ENCODE results near the gene PTPN11. TPM values are rescaled to one million over a fixed set of nuclear protein-coding genes. Genes with fewer than 3 reads are reported as not detected.

Gene PTPN11
- total and polyA plus RNA-seq, 10 of the 15 experiments (the other 5 are each of a cell fraction or from before 2014, with no cell fraction given), result 14.6 to 85.2 (median 58.6) TPM

DNA sequence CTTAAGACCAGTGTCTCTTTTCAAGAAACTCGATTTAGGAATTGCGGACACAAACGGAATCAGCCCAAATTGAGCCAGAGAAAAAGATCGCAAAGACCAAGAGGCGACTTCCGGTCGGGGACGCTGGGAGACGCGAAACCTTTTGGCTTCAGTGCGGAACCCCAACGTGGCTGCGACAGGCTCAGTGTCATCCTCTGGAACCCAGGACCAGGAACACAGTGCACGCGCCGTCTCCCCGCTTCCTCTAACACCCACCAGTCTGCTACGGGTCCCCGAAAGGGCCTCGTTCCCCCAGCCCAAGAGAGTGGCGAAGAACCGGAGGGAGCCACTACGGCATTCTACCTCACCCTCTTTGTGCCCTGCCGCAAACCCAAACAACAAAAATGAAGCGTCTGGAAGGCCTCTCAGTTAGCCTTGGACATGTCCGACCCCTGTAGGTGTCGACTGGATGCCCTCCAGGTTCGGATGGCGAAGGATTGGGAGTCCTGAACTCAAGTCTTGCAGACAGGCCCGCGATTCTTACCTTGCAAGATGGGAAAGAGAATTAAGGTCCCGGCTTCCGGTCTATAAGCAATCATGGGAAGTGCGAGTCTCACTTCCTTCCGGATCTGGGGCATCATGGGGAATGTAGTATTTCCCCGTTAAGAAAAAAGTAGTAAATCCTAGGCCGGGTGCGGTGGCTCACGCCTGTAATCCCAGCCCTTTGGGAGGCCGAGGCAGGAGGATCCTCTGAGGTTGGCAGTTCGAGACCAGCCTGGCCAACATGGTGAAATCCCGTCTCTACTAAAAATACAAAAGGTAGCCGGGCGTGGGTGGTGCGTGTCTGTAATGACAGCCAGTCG is 9.5 kb upstream of the PTPN11 start, which contains the start of gene RPL6 (continued):
- TF ChIP-seq ATF3 (IDR thresholded peaks at IDR 0.05; ENCODE audit: borderline replicate concordance, extremely low read depth, low read depth, low read length), result no peak
- TF ChIP-seq IKZF2 (IDR thresholded peaks at IDR 0.05), result peak; percentile 67; a peak in 3 of 4 replicates
- peak; percentile 61 for TF ChIP-seq E4F1 (IDR thresholded peaks at IDR 0.05; ENCODE audit: borderline replicate concordance, partially characterized antibody)
- 0 out of 2 replicates have a peak, but pooled peaks have one; percentile 53 for TF ChIP-seq CREM (IDR thresholded peaks at IDR 0.05; ENCODE audit: low read depth)
- peak; percentile 91; the same call in 1 of the 2 replicates for TF ChIP-seq KAT2A (conservative IDR thresholded peaks at IDR 0.05; ENCODE audit: control insufficient read depth, low read depth, low read length)

- CTCF ChIA-PET, result interaction anchor here (0.6 to 2.3 kb wide), 5 partner anchors 23 to 482 kb away, joined by 3 to 31 read pairs (median 8); no protein-coding TSS in a partner anchor
- WGBS (ENCODE audit: insufficient coverage, insufficient replicate concordance, low lambda C conversion rate, missing lambda C conversion rate), result 91% methylated on average over 11 of the region's 14 CpGs
- Histone ChIP-seq H3K79me2 (ENCODE audit: control insufficient read depth, insufficient read depth, low read length) (peaks cover 29% of the 10 kb centered on the region), H3K4me3 (no peak overlapping the region), H3K9ac (ENCODE audit: control insufficient read depth, insufficient read depth, low read length) (no peak overlapping the region), H2AFZ (ENCODE audit: control insufficient read depth, low read depth, low read length) (peak overlapping the region; percentile 70), H3K9me3 (replicated peaks; ENCODE audit: control insufficient read depth, insufficient read depth, low read length) (no peaks in the 10 kb centered on the region), H4K20me1 (ENCODE audit: control insufficient read depth, insufficient read depth) (peaks cover 3% of the 10 kb centered on the region; the same call in 1 of the 2 replicates), H3K4me1 (ENCODE audit: control insufficient read depth, insufficient read depth, low read length) (no peaks in the 10 kb centered on the region), H3K27ac (ENCODE audit: control insufficient read depth, insufficient read depth) (no peak overlapping the region), H3K27me3 (replicated peaks in 1 of 2; ENCODE audit: control insufficient read depth in 2 of 2, insufficient read depth in 2 of 2, low read length in 1 of 2) (no peaks in the 10 kb centered on the region), H3K36me3 (ENCODE audit: control insufficient read depth in 2 of 2, insufficient read depth in 2 of 2, low read length in 1 of 2) (peaks cover 7 to 16% of the 10 kb centered on the region in 2 experiments), H3K4me2 (ENCODE audit: control insufficient read depth, insufficient read depth) (no peak overlapping the region; the same call in 1 of the 2 replicates)
- RAD21 ChIA-PET (ENCODE audit: unreplicated experiment), result interaction anchor here (1.4 kb wide), 1 partner anchor 23 kb away, joined by 3 read pairs; no protein-coding TSS in a partner anchor
- BruUV-seq (replicated peaks), result no TSS peak
- DNase-seq (ENCODE audit: low read depth, low spot score) (no peak), FAIRE-seq (no peak), ATAC-seq (no peak)
- no peak for TF ChIP-seq SREBF1 (IDR thresholded peaks at IDR 0.05; ENCODE audit: low read length)
- peak; percentile 65 for TF ChIP-seq MLLT1 (IDR thresholded peaks at IDR 0.05)
- SMC1A ChIA-PET (ENCODE audit: uncharacterized antibody, unreplicated experiment), result interaction anchor here (2.1 to 3.6 kb wide), 2 partner anchors 23 to 211 kb away, joined by 7 to 21 read pairs; no protein-coding TSS in a partner anchor
- intact Hi-C loops (cut with micrococcal nuclease; ENCODE audit: unreplicated experiment) (loop anchor here (2.0 kb wide), 1 partner anchor 211 kb away; no protein-coding TSS in a partner anchor), in situ Hi-C loops (cut with MboI) (no loop called here)
- POLR2A ChIA-PET, result interaction anchor here (0.7 kb wide), 1 partner anchor 10 kb away, joined by 3 read pairs; no protein-coding TSS in a partner anchor
These were observed 8.9 kb upstream of the PTPN11 start for GRCh38 chr12:112409906-112410244.

Measured in GM12878 (cell line).